Endothelial cell of umbilical vein (primary cell): Measurements from ENCODE around the gene TAOK1. TPM values are rescaled to one million over a fixed set of nuclear protein-coding genes. Genes with fewer than 3 reads are reported as not detected.

Experiments used
- BruUV-seq: library from RNA; stranded (reverse); fragments of 400-500 nt; replicated peaks from 2 replicates; lab custom pipeline; 2021; lab: Mats Ljungman, UMichigan
- CTCF ChIA-PET: fragments of 300-600, 350-600 bp; sonication (Branson Sonifier 250); formaldehyde crosslinking; loops from one replicate; lab custom pipeline; 2021; ENCODE audit warnings: antibody characterized with exemption, inconsistent platforms; lab: Charles Lee
- POLR2A ChIA-PET: fragments of 300-600, 350-600 bp; sonication (Branson Sonifier 250); formaldehyde crosslinking; loops from one replicate; lab custom pipeline; 2021; ENCODE audit warnings: antibody characterized with exemption, inconsistent platforms; lab: Charles Lee
- DNase-seq: peaks from one replicate; pipeline ENCODE4 v3.0.0-alpha.2; 2011; ENCODE audit warnings: low read depth, low spot score
- FAIRE-seq: peaks from 2 replicates; lab custom pipeline; 2011; peaks lifted over from hg19 to GRCh38; lab: Jason Lieb, UNC
- H2AFZ ChIP-seq: 2 replicates; pipeline ENCODE4 v1.6.0; 2012; ENCODE audit warnings: low read depth, low read length, control low read depth, inconsistent platforms
- H3K27ac ChIP-seq: 2 replicates; pipeline ENCODE4 v1.5.1; 2011; ENCODE audit warnings: low read depth, mild to moderate bottlenecking, control low read depth, low read length, moderate library complexity; ENCODE audit not compliant: insufficient read depth
- H3K27me3 ChIP-seq, 2 experiments: 2 replicates each; pipeline versions ENCODE4 v1.6.0 to v1.6.1; 2011; ENCODE audit warnings: low read length in 2 of 2, mixed read lengths in 1 of 2; ENCODE audit not compliant: control insufficient read depth in 2 of 2, insufficient read depth in 2 of 2
- H3K36me3 ChIP-seq, 2 experiments: 2 replicates in 1 of 2; 3 replicates in 1 of 2; pipeline ENCODE4 v1.5.1; 2011; ENCODE audit warnings: low read length in 2 of 2, mild to moderate bottlenecking in 1 of 2, moderate library complexity in 1 of 2; ENCODE audit not compliant: control insufficient read depth in 2 of 2, insufficient read depth in 2 of 2; ENCODE audit errors: extremely low read depth in 1 of 2
- H3K4me1 ChIP-seq: 3 replicates; pipeline ENCODE4 v1.5.1; 2011; ENCODE audit warnings: mild to moderate bottlenecking, low read length; ENCODE audit not compliant: control insufficient read depth, insufficient read depth; ENCODE audit errors: extremely low read depth
- H3K4me2 ChIP-seq: 2 replicates; pipeline ENCODE4 v1.6.1; 2011; ENCODE audit warnings: low read length, control low read depth, mixed read lengths; ENCODE audit not compliant: insufficient read depth
- H3K4me3 ChIP-seq, 3 experiments: fragments of 200-600 bp in 1 of 3; sonication (generic), shearing (Covaris generic) in 1 of 3; replicated peaks in 1 of 3; 2 replicates each; pipeline ENCODE4 v1.5.1; 2011 to 2016; ENCODE audit warnings: control low read depth in 3 of 3, low read length in 3 of 3, mild to moderate bottlenecking in 2 of 3, inconsistent platforms in 1 of 3, low read depth in 1 of 3, moderate library complexity in 1 of 3; ENCODE audit not compliant: insufficient read depth in 1 of 3
- H3K79me2 ChIP-seq: 2 replicates; pipeline ENCODE4 v1.6.0; 2012; ENCODE audit warnings: low read length, inconsistent platforms; ENCODE audit not compliant: control insufficient read depth, insufficient read depth
- H3K9ac ChIP-seq: replicated peaks from 2 replicates; pipeline ENCODE3; 2011; ENCODE audit warnings: low read length, control low read depth; ENCODE audit not compliant: insufficient read depth; ENCODE audit errors: extremely low read depth
- H3K9me1 ChIP-seq: replicated peaks from 3 replicates; pipeline ENCODE4 v1.6.0; 2011; ENCODE audit warnings: mild to moderate bottlenecking, low read length; ENCODE audit not compliant: control insufficient read depth, insufficient read depth; ENCODE audit errors: extremely low read depth
- H3K9me3 ChIP-seq: replicated peaks from 2 replicates; pipeline ENCODE4 v1.5.1; 2012; ENCODE audit warnings: low read length, inconsistent platforms; ENCODE audit not compliant: control insufficient read depth, insufficient read depth
- H4K20me1 ChIP-seq: replicated peaks from 2 replicates; pipeline ENCODE3; 2011; ENCODE audit warnings: mild to moderate bottlenecking, low read length; ENCODE audit not compliant: control insufficient read depth, insufficient read depth; ENCODE audit errors: extremely low read depth
- EZH2 ChIP-seq: IDR thresholded peaks from 2 replicates; pipeline ENCODE4 v1.6.1; 2012; ENCODE audit warnings: borderline replicate concordance, low read depth, mild to moderate bottlenecking, moderate library complexity, low read length, inconsistent platforms; ENCODE audit not compliant: severe bottlenecking
- FOS ChIP-seq: IDR thresholded peaks from 2 replicates; pipeline ENCODE4 v1.6.1; 2011; ENCODE audit warnings: mild to moderate bottlenecking, low read length, moderate library complexity, borderline replicate concordance; ENCODE audit not compliant: insufficient read depth
- GATA2 ChIP-seq: IDR thresholded peaks from 2 replicates; pipeline ENCODE4 v1.7.0; 2011; ENCODE audit warnings: low read depth, mild to moderate bottlenecking, moderate library complexity, mixed read lengths, low read length; ENCODE audit not compliant: insufficient read length, insufficient read depth
- JUN ChIP-seq: IDR thresholded peaks from 2 replicates; pipeline ENCODE4 v1.6.1; 2011; ENCODE audit warnings: borderline replicate concordance, low read depth; ENCODE audit not compliant: insufficient read length, insufficient read depth
- MYC ChIP-seq: IDR thresholded peaks from one replicate; pipeline ENCODE4 v1.6.1; 2011; ENCODE audit warnings: mild to moderate bottlenecking, low read depth, low read length
- POLR2A ChIP-seq: IDR thresholded peaks from 2 replicates; pipeline ENCODE4 v1.6.1; 2012; ENCODE audit warnings: low read depth, mild to moderate bottlenecking, control low read depth, low read length
- POLR2AphosphoS5 ChIP-seq: IDR thresholded peaks from 2 replicates; pipeline ENCODE4 v1.6.1; 2012; ENCODE audit warnings: low read depth, mild to moderate bottlenecking, control low read depth, low read length, moderate library complexity; ENCODE audit not compliant: insufficient read depth
- dilution Hi-C: fragments of 300-500 bp; cut with MboI; formaldehyde crosslinking; loops from one replicate; pipeline ENCODE4 v1.15.0; 2019; ENCODE audit warnings: low sequenced_read_pairs; ENCODE audit not compliant: extremely low pct_ligation_motif_present
- intact Hi-C: fragments of 100-400 bp; cut with micrococcal nuclease; formaldehyde crosslinking; loops from one replicate; pipeline ENCODE4 v1.10.0; 2022
- polyA plus RNA-seq, 4 experiments: library from polyadenylated mRNA; depleted of rRNA in 3 of 4; stranded (reverse) in 3 of 4; unstranded in 1 of 4; fragments of >200 nt; gene quantifications; 2 replicates each; pipeline versions ENCODE4 v1.2.1 to v1.2.3, GENCODE V29; 2011 to 2012; ENCODE audit warnings: missing spikeins in 1 of 4
- total RNA-seq: library from RNA; stranded (reverse); gene quantifications from 2 replicates; pipeline ENCODE4 v1.2.3, GENCODE V29; 2021
- TF ChIP-seq, protein P1 (sequence below): IDR thresholded peaks from 2 replicates; pipeline ENCODE4 v1.6.1; 2011; ENCODE audit not compliant: insufficient read depth, insufficient read length
- TF ChIP-seq, protein P2 (sequence below), 2 donors: IDR thresholded peaks; 1 replicate in 1 of 2; 2 replicates in 1 of 2; pipeline ENCODE4 v1.5.1; 2011; ENCODE audit warnings: low read length in 2 of 2, mild to moderate bottlenecking in 2 of 2, moderate library complexity in 2 of 2, control low read depth in 1 of 2, inconsistent platforms in 1 of 2, low read depth in 1 of 2; ENCODE audit not compliant: insufficient read depth in 1 of 2; ENCODE audit errors: extremely low read depth in 1 of 2

The TAOK1 gene
- total and polyA plus RNA-seq, 2 donors (not counting 3 experiments of a cell fraction or from before 2014, with no cell fraction given): 11.0 to 82.2 TPM

DNA sequence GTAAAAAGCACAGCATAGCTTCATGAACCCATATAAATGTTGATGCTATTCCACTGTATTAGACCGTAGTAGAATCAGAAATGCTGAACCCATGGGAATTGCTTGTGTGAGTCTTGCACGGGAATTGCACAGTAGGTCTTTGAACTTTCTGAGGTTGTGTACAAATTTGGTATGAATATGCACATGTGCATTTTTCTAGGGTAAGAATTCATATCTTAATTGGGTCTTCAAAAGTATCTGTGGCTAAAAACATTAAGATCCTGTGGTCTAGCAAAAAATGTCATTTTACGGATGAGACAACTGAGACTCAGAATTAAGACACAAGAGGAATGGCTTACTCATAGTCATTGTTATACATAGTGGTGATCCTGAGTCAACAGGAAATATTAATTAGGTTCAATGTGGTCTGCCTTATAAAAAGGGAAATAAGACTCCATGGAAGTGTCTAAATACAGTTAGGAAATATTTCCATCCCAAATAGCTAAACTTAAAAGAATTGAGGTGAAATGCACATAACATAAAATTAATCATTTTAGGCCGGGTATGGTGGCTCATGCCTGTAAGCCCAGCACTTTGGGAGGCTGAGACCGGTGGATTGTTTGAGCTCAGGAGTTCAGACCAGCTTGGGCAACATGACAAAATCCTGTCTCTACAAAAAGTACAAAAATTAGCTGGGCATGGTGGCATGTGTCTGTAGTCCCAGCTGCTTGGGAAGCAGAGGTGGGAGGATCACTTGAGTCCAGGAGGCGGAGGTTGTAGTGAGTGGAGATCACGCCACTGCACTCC lies 22.8 kb downstream of the TAOK1 start:
- H3K9ac ChIP-seq: no peak overlapping the region
- peak overlapping the region; percentile 53 for H3K27ac ChIP-seq
- POLR2A ChIA-PET: no interaction called here
- no peak for TF ChIP-seq POLR2AphosphoS5
- no peak for TF ChIP-seq EZH2
- TF ChIP-seq, protein P1, sequence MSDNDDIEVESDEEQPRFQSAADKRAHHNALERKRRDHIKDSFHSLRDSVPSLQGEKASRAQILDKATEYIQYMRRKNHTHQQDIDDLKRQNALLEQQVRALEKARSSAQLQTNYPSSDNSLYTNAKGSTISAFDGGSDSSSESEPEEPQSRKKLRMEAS: no peak
- no peak for TF ChIP-seq MYC
- TF ChIP-seq GATA2: no peak
- TF ChIP-seq, protein P2, sequence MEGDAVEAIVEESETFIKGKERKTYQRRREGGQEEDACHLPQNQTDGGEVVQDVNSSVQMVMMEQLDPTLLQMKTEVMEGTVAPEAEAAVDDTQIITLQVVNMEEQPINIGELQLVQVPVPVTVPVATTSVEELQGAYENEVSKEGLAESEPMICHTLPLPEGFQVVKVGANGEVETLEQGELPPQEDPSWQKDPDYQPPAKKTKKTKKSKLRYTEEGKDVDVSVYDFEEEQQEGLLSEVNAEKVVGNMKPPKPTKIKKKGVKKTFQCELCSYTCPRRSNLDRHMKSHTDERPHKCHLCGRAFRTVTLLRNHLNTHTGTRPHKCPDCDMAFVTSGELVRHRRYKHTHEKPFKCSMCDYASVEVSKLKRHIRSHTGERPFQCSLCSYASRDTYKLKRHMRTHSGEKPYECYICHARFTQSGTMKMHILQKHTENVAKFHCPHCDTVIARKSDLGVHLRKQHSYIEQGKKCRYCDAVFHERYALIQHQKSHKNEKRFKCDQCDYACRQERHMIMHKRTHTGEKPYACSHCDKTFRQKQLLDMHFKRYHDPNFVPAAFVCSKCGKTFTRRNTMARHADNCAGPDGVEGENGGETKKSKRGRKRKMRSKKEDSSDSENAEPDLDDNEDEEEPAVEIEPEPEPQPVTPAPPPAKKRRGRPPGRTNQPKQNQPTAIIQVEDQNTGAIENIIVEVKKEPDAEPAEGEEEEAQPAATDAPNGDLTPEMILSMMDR (IDR thresholded peaks at IDR 0.05; ENCODE audit: extremely low read depth in 1 of 2, insufficient read depth in 1 of 2, low read depth in 1 of 2, low read length in 2 of 2): no peak
- peak; percentile 62 for TF ChIP-seq FOS
- no peak for TF ChIP-seq POLR2A
- TF ChIP-seq JUN: peak; percentile 85
- H3K4me3 ChIP-seq: no peak overlapping the region
- no peaks in the 10 kb centered on the region for H3K9me3 ChIP-seq
- no peaks in the 10 kb centered on the region for H3K27me3 ChIP-seq
- peaks cover 83% of the 10 kb centered on the region for H3K79me2 ChIP-seq
- peaks cover 0 to under 1% of the 10 kb centered on the region in 2 experiments for H3K36me3 ChIP-seq
- H2AFZ ChIP-seq: no peak overlapping the region
- BruUV-seq: no TSS peak
- H3K9me1 ChIP-seq: no peaks in the 10 kb centered on the region
- CTCF ChIA-PET: interaction anchor here (1.6 to 1.7 kb wide), 2 partner anchors 43 to 122 kb away, joined by 3 to 10 read pairs; no protein-coding TSS in a partner anchor
- H3K4me1 ChIP-seq: peaks cover 22% of the 10 kb centered on the region
- DNase-seq (peak; percentile 80), FAIRE-seq (peak; percentile 93)
- H4K20me1 ChIP-seq: peaks cover 17% of the 10 kb centered on the region
- peak overlapping the region; percentile 45 for H3K4me2 ChIP-seq
- intact Hi-C loops: loop anchor here (2.0 kb wide), 1 partner anchor 22 kb away; the partner anchor contains the start of gene TAOK1
- dilution Hi-C loops: no loop called here
